Stomach (tissue), 9 donors: ENCODE results near the gene CEP41. TPM values are rescaled to one million over a fixed set of nuclear protein-coding genes. Genes with fewer than 3 reads are reported as not detected.

ENCODE experiments used
- DNase-seq, 2 donors: peaks; one replicate each; pipeline versions ENCODE4 v3.0.0 to v3.0.0-alpha.2; 2013 to 2019
- H3K27ac ChIP-seq, 5 donors: fragments of 200-600 bp in 4 of 5; sonication (generic) in 4 of 5; one replicate each; pipeline ENCODE4 v1.5.1; 2013 to 2019; ENCODE audit warnings: mild to moderate bottlenecking in 1 of 5, moderate library complexity in 1 of 5
- H3K27me3 ChIP-seq, 3 donors: fragments of 200-600 bp; sonication (generic); one replicate each; pipeline ENCODE4 v1.5.1; 2017 to 2019; ENCODE audit warnings: mixed run types in 1 of 3
- H3K36me3 ChIP-seq, 4 donors: fragments of 200-600 bp; sonication (generic); 1 replicate in 3 of 4; 2 replicates in 1 of 4; pipeline ENCODE4 v1.5.1; 2016 to 2019
- H3K4me1 ChIP-seq, 4 donors: fragments of 200-600 bp; sonication (generic); one replicate each; pipeline ENCODE4 v1.5.1; 2016 to 2019
- H3K4me3 ChIP-seq, 4 donors: fragments of 200-600 bp; sonication (generic) in 3 of 4; one replicate each; pipeline ENCODE4 v1.5.1; 2016 to 2019; ENCODE audit warnings: mild to moderate bottlenecking in 1 of 4
- H3K9me3 ChIP-seq, 4 donors: fragments of 200-600 bp; sonication (generic); one replicate each; pipeline ENCODE4 v1.5.1; 2016 to 2019
- CTCF ChIP-seq, 7 experiments: fragments of 450-650 bp in 4 of 7; fragments of 200-600 bp in 3 of 7; sonication (generic) in 3 of 7; IDR thresholded peaks; one replicate each; pipeline ENCODE4 v1.5.1; 2016 to 2019; ENCODE audit warnings: antibody characterized with exemption in 7 of 7, control low read depth in 2 of 7, mild to moderate bottlenecking in 1 of 7
- EP300 ChIP-seq: sonication (generic); formaldehyde crosslinking; IDR thresholded peaks from one replicate; pipeline ENCODE4 v1.6.1; 2017; ENCODE audit warnings: antibody characterized with exemption
- POLR2A ChIP-seq, 4 donors: fragments of 450-650 bp; IDR thresholded peaks; one replicate each; pipeline ENCODE4 v1.6.1; 2016; ENCODE audit warnings: antibody characterized with exemption in 4 of 4, control low read depth in 2 of 4, mild to moderate bottlenecking in 1 of 4, moderate library complexity in 1 of 4
- POLR2AphosphoS5 ChIP-seq, 3 donors: sonication (generic); formaldehyde crosslinking; IDR thresholded peaks; one replicate each; pipeline ENCODE4 v1.6.1; 2016; ENCODE audit warnings: antibody characterized with exemption in 3 of 3
- WGBS, 5 donors: extraction: QIAGEN DNeasy Blood & Tissue Kit in 3 of 5; methylation state at CpG; one replicate each; pipeline versions ENCODE4 v1.1.5 to v1.1.7; 2013 to 2018; 5-methylcytosine and 5-hydroxymethylcytosine counted together
- intact Hi-C: fragments of 100-400 bp; cut with DNase I; formaldehyde crosslinking; loops from one replicate; pipeline ENCODE4 v1.15.1; 2023; ENCODE audit warnings: low total_unique reads
- polyA plus RNA-seq, 3 donors: library from polyadenylated mRNA; stranded (reverse); fragments of 200-250 nt; gene quantifications; one replicate each; pipeline ENCODE4 v1.2.3, GENCODE V29; 2013
- total RNA-seq, 5 donors: library from RNA; depleted of rRNA; stranded (reverse); fragments of >200 nt; gene quantifications; one replicate each; pipeline versions ENCODE4 v1.1.0 to v1.2.3, GENCODE V29; 2014 to 2016
- donor health status: healthy with polysubstance abuse.
- donor health status: Bipolar disorder and iron deficiency.
- donor health status: healthy.

Gene CEP41
- total and polyA plus RNA-seq, 8 donors, result 0.58 to 6.2 (median 3.0) TPM

GRCh38 chr7:130349911-130350782 is 90.7 kb downstream of the CEP41 start:
- H3K4me3 ChIP-seq, result no peak overlapping the region
- H3K36me3 ChIP-seq, result no peaks in the 10 kb centered on the region
- intact Hi-C loops, result no loop called here
- TF ChIP-seq POLR2A (IDR thresholded peaks at IDR 0.05), result no peak
- TF ChIP-seq CTCF (IDR thresholded peaks at IDR 0.05), result no peak
- TF ChIP-seq POLR2AphosphoS5 (IDR thresholded peaks at IDR 0.05), result no peak
- TF ChIP-seq EP300, result no peak
- H3K27me3 ChIP-seq, result no peaks in the 10 kb centered on the region
- no peak for DNase-seq
- peaks cover 0 to 19% (median 10%) of the 10 kb centered on the region in 4 donors for H3K4me1 ChIP-seq
- no peaks in the 10 kb centered on the region for H3K9me3 ChIP-seq
- no peak overlapping the region for H3K27ac ChIP-seq
- 67 to 74% (median 67%) methylated on average over 16 of the region's 16 CpGs for WGBS, 5 donors

- Histone ChIP-seq H3K27me3 (no peaks in the 10 kb centered on the region), H3K4me1 (peaks cover 0 to 10% (median 7%) of the 10 kb centered on the region in 4 donors), H3K36me3 (no peaks in the 10 kb centered on the region), H3K9me3 (no peaks in the 10 kb centered on the region), H3K4me3 (no peak overlapping the region), H3K27ac (no peak overlapping the region)
- intact Hi-C loops, result no loop called here
- no peak for TF ChIP-seq EP300
- TF ChIP-seq POLR2AphosphoS5 (IDR thresholded peaks at IDR 0.05), result no peak
- TF ChIP-seq CTCF (IDR thresholded peaks at IDR 0.05), result no peak
- TF ChIP-seq POLR2A (IDR thresholded peaks at IDR 0.05), result no peak
- 83 to 92% (median 87%) methylated on average over 12 of the region's 12 CpGs for WGBS, 5 donors
- DNase-seq, result no peak
Measured at GRCh38 chr7:130346941-130347340, 93.9 kb downstream of the CEP41 start.

GRCh38 chr7:130346177-130346905 is 94.5 kb downstream of the CEP41 start:
- H3K27ac ChIP-seq, result no peak overlapping the region
- H3K9me3 ChIP-seq, result no peaks in the 10 kb centered on the region
- intact Hi-C loops, result no loop called here
- H3K36me3 ChIP-seq, result no peaks in the 10 kb centered on the region
- DNase-seq, result no peak
- WGBS, 5 donors, result 84 to 99% (median 88%) methylated on average over 7 to 10 of the region's 10 CpGs
- H3K27me3 ChIP-seq, result no peaks in the 10 kb centered on the region
- H3K4me1 ChIP-seq, result peaks cover 0 to 4% (median 3%) of the 10 kb centered on the region in 4 donors
- H3K4me3 ChIP-seq, result no peak overlapping the region
- no peak for TF ChIP-seq POLR2AphosphoS5 (IDR thresholded peaks at IDR 0.05)
- TF ChIP-seq CTCF (IDR thresholded peaks at IDR 0.05), result no peak
- no peak for TF ChIP-seq POLR2A (IDR thresholded peaks at IDR 0.05)
- no peak for TF ChIP-seq EP300

GRCh38 chr7:130345725-130346124 is 95.1 kb downstream of the CEP41 start:
- no peak overlapping the region for H3K4me3 ChIP-seq
- no peaks in the 10 kb centered on the region for H3K27me3 ChIP-seq
- no peak for DNase-seq
- H3K4me1 ChIP-seq, result no peaks in the 10 kb centered on the region
- no peaks in the 10 kb centered on the region for H3K9me3 ChIP-seq
- no peaks in the 10 kb centered on the region for H3K36me3 ChIP-seq
- intact Hi-C loops, result no loop called here
- WGBS, 5 donors, result 73 to 90% (median 85%) methylated on average over 4 to 5 of the region's 5 CpGs
- TF ChIP-seq EP300, result no peak
- TF ChIP-seq POLR2AphosphoS5 (IDR thresholded peaks at IDR 0.05), result no peak
- TF ChIP-seq CTCF (IDR thresholded peaks at IDR 0.05), result no peak
- TF ChIP-seq POLR2A (IDR thresholded peaks at IDR 0.05), result no peak
- H3K27ac ChIP-seq, result no peak overlapping the region
